Activated naive CD4-positive, alpha-beta T cell treated with Interleukin-2 at 50 U/mL for 16 hours (primary cell): ENCODE data around the gene TLR10.
"Not testable (repeated sequence)": the region's sequence is repeated elsewhere in the genome, so short reads cannot be mapped to it uniquely, and the experiment has no call there.

Experiments used
- DNase-seq: peaks from one replicate; pipeline ENCODE4 v3.0.0-alpha.2; 2020

TLR10 gene, protein sequence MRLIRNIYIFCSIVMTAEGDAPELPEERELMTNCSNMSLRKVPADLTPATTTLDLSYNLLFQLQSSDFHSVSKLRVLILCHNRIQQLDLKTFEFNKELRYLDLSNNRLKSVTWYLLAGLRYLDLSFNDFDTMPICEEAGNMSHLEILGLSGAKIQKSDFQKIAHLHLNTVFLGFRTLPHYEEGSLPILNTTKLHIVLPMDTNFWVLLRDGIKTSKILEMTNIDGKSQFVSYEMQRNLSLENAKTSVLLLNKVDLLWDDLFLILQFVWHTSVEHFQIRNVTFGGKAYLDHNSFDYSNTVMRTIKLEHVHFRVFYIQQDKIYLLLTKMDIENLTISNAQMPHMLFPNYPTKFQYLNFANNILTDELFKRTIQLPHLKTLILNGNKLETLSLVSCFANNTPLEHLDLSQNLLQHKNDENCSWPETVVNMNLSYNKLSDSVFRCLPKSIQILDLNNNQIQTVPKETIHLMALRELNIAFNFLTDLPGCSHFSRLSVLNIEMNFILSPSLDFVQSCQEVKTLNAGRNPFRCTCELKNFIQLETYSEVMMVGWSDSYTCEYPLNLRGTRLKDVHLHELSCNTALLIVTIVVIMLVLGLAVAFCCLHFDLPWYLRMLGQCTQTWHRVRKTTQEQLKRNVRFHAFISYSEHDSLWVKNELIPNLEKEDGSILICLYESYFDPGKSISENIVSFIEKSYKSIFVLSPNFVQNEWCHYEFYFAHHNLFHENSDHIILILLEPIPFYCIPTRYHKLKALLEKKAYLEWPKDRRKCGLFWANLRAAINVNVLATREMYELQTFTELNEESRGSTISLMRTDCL

DNA sequence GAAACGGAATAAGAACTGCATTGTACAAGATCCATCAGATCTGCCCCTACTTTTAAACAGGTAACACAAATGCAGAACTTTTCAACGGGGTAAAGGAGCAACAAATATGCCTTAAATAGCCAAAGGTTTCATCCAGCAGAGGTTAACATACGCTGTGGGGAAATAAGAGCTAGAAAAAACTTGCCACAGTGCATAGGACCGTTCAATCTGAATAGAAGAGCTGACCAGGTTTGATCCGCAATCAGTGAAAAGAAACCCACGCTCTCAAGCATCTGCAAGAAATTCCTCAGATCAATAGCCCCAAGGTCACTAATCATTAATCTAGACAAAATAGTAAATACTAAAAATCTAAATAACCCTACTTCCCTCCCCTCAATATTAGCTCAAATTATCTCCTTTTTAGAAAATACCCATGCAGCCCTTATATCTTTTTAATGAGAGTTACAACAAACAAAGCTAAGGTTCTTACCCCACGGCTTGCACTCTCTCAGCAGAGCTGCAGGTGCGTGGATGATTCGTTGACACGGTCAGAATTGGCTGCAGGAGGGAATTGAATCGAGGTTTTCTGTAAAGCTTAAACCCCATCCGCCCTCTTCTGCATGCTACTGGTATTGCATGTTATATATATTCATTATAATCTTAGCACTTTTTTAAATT lies at the start of gene TLR10:
TLR10 (minus strand) TSS at position 539 of the 657 bp plus-strand sequence. CDS start 7,400 bp downstream, outside the sequence.
- peak; percentile 11 for DNase-seq

DNA sequence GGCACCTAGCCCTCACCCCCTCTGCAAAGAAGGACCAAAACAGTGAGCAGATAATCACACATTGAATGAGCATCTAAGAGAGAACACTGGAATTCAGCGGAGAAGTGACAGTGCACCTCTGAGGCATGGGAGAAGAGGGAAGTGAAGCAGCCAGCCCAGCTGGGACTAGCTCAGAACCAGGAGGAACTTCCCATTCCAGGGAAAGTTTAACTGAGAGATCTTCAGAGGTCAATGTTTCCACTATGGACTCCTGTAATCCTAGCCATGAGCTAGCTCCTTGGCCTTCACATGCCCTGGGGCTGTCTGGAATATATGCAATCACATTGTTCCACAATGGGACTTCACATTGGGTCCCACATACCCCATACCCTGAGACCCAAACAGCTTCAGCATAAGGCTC lies 49.4 kb upstream of the TLR10 start:
- DNase-seq: no peak

DNA sequence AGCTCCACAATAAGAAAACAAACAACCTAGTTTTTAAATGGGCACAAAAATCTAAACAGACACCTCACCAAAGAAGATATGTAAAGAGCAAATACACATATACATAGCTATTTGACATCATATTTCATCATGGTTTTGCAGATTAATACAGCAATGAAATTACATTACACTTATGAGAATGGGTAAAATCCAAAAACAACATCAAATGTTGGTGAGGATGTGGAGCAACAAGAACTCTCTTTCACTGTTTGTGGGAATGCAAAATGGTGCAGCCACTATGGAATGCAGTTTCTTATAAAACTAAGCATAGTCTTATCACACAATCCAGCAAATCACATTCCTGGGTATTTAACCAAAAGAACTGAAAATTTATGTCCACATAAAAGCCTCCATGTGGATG lies 48.9 kb upstream of the TLR10 start:
- DNase-seq: no peak

DNA sequence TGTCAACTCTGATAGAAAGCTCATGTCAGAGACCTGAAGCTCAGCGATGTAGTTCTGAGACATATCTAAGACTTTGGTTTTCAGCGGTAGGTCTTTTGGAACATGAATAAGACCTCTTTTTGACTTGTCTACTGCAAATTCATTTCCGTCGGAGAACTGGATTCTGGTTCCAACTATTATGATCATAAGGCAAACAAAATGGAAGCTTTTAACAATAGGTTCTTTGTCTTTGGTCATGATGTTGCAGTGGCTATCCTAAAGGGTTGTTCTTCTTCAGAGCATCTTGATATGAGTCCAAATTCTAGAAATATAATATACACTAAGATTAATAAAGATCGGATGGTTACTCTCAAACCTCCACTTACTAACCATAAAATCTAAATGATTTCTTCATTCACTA lies 46.4 kb upstream of the TLR10 start:
- no peak for DNase-seq

DNA sequence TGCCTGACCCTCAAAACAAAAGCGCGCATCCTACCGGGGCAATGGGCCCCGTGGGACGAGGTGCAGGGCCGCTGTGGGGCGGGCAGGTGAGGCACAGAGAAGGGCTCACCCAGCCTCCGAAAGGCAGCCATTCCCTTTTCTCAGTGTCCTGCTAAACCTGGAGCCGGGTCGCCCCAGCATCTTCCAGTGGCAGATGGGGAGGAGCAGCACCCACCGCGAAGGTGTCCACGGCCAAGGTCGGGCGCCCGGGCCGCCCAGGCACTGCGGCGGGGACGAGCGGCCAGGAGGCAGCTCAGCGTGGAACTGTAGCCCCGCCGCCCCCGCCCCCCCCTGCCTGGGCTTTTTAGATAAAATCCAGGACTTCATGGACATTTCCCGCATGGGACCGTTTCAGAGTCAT lies 41.0 kb upstream of the TLR10 start:
- DNase-seq: no peak

DNA sequence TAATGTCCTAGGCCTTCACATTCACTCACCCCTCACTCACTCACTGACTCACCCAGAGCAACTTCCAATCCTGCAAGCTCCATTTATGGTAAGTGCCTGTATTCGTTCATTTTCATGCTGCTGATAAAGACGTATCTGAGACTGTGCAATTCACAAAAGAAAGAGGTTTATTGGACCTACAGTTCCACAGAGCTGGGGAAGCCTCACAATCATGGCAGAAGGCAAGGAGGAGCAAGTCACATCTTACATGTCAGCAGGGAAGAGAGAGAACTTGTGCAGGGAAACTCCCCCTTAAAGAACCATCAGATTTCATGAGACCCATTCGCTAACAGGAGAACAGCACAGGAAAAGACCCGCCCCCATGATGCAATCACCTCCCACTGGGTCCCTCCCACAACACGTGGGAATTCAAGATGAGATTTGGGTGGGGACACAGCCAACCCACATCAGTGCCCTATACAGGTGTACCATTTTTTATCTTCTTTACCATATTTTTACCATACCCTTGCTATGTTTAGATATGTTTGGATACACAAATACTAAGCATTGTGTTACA lies 40.0 kb upstream of the TLR10 start:
- DNase-seq: no peak

DNA sequence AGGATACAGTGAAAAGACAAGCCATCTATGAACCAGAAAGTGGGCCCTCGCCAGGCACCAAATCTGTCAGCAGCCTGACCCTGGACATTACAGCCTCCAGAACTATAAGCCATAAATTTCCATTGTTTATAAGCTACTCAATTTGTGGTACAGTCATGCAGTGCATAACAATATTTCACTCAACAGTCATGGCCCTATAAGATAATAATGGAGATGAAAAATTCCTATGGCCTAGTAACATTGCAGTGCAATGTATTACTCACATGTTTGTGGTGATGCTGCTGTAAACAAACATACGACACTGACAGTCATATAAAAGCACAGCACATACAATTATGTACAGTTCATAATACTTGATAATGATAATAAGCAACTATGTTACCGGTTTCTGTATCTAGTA lies 38.9 kb upstream of the TLR10 start:
- no peak for DNase-seq

DNA sequence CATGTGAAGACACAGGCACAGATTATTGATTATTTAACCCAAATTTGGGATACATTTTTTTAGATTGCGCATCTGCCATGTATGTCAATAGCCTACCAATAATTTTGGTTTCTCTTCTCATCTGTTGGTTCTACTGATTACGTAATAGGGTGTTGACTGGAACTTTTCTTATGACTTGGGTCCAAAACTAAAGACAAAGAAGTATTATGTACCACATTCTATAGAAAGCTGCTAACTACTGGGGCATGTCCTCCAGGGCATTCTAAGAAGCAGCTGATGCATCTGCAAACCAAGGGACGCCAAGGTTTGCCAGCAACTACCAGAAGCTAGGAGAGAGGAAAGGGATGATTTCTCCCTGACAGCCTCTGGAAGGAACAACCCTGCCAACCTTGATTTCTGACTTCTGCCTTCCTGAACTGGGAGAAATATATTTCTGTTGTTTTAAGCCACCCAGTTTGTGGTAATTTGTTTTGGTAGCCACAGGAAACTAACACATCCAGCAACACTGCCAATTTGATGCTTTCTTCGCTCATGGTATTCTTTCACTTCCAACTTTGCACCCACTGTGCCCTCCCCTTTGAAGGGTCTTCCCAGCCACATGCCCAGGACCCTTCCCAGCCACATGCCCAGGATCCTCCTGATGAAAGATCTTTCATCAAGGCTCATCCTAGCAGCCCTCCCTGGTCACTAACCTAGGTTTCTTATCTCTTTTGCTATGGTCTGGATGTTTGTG lies 37.7 kb upstream of the TLR10 start:
- DNase-seq: no peak

DNA sequence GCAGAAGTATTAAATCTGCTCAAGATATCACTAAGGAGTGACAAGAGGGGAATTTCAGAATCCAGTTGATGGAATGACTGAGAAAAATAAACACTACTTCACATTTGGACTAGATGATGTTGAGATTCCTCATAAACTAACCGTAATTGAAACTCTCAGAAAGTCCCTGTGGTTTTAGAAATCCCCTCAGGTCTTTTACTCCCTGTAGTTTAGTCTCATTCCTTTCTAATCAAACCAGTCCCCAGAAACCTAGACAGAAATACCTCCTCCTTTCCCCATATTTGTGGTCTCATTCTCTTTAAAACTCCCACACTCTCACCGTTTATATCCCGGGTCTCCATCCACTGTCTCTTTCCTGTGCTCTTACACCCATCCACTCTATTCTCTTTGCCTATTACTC lies 36.8 kb upstream of the TLR10 start:
- no peak for DNase-seq

DNA sequence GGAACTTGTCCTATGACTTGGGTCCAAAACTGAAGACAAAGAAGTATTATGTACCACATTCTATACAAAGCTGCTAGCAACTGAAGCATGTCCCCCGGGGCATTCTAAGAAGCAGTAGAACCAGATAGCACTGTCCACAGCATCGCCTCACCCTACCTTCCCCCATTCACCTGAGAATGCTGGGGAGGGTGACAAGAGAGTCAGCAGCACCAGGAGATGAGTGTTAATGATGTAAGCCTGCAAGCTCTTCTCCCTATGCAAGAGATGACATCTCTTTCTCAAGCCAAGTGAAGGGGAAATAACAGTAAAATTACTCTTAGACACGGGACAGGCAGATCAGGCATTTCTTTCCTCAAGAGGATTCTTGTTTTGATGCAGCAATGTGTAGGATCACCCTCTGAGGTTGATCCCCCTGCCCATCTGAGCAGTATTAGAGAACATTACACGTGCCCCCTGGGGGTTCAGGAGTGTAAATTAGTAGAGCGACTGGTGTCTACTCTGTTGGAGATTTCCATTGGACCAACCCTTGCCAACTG lies 35.7 kb upstream of the TLR10 start:
- DNase-seq: no peak

DNA sequence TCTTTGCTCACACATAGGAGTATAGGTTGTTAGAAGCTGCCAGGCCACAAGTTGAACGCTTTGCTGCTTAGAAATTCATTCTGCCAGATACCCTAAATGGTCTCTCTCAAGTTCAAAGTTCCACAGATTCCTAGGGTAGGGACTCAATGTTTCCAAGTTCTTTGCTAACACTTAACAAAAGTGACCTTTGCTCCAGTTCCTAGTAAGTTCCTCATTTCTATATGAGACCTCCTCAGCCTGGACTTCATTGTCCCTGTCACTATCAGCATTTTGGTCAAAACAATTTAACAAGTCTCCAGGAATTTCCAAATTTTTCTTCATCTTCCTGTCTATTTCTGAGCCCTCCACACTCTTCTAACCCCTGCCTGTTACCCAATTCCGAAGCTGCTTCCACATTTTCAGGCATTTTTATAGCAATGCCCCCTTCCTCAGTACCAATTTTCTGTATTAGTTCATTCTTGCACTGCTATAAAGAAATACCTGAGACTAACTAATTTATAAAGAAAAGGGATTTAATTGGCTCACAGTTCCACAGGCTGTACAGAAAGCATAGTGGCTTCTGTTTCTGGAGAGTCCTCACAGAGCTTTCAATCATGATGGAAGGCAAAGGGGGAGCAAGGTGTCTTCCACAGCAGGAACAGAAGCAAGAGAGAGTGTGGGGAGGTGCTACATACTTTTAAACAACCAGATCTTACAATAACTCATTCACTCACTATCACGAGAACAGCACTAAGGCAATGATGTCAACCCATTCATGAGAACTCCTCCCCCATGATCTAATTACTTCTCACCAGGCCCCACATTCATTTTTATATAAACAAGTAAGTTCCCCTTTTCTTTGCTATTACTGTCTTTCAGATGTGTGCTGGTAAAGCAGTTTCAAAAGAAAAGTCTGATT lies 33.3 kb upstream of the TLR10 start:
- DNase-seq: no peak

DNA sequence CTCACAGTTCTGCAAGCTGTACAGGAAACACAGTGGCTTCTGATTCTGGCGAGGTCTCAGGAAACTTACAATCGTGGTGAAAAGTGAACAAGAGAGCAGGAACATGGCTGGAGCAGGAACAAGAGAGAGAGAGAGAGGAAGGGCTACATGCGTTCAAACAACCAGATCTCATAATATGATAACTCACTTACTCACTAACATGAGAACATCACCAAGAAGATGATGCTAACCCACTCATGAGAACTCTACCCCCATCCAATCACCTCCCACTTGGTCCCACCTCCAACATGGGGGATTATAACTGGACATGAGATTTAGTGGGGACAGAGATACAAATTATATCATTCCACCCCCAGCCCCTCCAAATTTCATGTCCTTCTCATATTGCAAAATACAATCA lies 31.6 kb upstream of the TLR10 start:
- DNase-seq: no peak

DNA sequence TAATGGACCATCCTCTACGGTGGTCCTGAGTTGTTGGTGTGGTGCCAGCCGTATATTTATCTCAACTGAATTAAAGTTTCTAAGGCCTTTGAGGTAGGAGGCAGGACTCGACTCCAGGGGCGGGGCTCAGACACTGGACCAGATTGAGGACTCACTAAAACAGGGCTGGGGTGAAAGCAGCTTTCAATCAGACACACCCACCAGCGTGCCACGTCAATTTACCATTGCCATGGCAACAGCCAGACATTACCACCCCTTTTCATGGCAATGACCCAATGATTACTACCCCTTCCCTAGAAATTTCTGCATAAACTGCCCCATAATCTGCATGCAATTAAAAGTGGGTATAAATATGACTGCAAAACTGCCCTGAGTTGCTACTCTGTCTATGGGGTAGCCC lies 28.5 kb upstream of the TLR10 start:
- DNase-seq: no peak

DNA sequence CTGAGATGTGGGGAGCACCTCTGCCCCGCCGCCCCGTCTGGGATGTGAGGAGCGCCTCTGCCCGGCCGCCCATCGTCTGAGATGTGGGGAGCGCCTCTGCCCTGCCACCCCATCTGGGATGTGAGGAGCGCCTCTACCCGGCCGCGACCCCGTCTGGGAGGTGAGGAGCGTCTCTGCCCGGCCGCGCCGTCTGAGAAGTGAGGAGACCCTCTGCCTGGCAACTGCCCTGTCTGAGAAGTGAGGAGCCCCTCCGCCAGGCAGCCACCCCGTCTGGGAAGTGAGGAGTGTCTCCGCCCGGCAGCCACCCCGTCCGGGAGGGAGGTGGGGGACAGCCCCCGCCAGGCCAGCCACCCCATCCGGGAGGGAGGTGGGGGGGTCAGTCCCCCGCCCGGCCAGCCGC lies 24.7 kb upstream of the TLR10 start:
- not testable (repeated sequence) for DNase-seq

DNA sequence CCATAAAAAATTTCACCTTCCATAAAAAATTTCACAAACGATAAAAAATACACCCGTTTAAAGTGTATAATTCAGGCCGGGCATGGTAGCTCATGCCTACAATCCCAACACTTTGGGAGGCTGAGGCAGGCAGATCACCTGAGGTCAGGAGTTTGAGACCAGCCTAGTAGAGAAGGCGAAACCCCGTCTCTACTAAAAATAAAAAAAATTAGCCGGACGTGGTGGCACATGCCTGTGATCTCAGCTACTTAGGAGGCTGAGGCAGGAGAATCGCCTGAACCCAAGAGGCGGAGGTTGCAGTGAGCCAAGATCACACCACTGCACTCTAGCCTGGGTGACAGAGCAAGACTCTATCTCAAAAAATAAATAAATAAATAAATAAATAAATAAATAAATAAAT lies 23.5 kb upstream of the TLR10 start:
- DNase-seq: not testable (repeated sequence)

DNA sequence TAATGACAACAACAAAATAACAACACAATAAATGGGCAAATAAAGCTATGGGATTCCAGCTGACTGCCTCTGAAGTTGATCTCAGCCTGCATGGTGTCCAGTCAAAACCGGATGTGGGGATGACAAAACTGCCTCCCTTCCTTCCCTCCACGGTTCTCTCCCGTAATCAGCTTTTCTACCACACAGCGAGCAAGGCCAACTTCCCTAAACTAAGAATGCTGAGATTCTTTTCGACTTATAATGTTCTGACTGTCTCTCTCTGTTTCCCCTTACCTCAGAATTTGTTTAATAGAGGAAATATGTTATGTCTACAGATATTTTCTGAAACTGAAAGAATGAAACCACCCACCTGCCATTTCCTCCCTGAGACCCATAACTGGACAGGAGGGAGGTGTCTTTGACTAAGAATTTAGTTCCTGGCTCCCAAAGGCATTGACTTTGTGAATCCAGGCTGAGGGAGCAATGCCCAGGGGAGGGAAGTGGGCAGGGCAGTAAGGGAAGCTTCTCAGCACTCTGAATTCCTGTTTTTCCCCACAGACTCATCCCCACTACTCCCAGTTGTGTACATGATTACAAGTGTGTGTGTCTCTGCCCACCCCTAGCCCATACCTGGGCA lies 22.8 kb upstream of the TLR10 start:
- no peak for DNase-seq

DNA sequence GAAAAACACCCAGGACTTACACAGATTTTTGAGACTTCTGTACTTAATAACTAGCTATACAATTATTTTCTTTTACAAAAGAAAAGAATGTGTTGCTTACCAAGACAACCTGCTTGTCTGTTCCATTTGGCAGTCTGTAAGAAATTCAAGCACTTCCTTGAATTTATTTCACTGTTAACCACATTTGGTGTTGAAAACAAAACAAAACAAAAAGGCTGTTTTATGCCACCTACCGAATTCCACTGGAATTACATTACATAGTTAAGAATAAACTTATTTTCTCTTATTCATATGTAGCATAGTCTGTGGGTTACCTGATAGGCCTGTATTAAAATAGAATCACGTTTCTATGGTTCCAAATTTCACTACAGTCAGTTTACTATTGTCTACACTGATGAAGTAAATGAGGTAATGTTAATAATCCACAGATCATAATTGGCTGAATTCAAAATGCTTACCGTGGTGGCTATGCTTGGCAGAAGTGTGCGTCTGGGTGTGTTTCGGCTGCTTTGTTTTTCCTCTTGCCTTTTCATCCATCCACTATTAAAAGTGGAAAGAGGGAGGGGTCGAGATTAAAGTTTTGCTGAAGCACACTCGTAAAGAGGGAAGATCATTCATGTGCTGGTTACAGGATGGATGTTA lies 22.0 kb upstream of the TLR10 start, which contains the start of gene TLR1:
TLR1 (minus strand) TSS at position 138 of the 642 bp plus-strand sequence. CDS start 5,960 bp downstream, outside the sequence.
- DNase-seq: no peak

DNA sequence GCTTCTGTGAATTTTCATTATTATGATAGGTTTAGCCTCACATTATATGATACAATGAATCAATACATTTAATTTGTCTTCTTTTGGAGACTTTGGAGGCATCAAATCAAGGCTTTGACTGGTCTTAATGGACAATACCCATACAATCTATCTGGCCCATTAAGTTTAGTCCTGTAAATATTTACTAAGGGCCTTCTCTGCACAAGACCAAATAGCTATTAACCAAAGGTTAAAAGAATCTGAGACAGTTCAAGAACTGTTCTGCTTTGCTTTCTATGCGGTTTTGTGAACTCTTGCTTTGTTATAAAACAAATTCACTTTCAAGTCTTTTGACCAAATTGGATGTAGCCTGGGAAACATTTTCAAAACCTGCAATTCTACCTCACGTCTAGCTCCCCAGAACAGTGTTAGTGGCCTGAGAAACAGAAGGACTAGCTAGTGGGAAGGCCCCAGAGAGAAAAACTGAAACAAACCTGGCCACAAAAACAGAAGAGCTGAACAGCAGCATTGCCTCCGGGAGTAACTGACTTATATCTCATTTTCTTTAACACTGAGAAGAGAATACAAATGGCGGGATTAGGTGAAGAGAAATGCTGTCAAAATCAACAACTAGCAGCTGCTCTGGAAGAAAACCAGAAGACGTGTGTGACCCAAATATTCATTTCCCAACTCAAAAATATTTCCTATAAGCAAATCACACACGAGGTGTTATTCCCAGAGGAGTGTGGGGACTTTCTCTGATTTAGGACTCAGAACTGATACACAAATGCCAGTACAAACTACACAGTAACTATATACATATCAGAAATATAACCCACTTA lies 21.3 kb upstream of the TLR10 start:
- peak; percentile 35 for DNase-seq
